Fibroblast of mammary gland (primary cell): Measurements from ENCODE around the gene AGPAT3.
A peak's percentile ranks its signal among the peaks of the same experiment; 100 is the strongest.

Experiments
- DNase-seq: peaks from one replicate; pipeline ENCODE4 v3.0.0-alpha.2; 2010; ENCODE audit warnings: low read depth
- H3K4me3 ChIP-seq: 2 replicates; pipeline ENCODE4 v1.5.1; 2011; ENCODE audit warnings: low read depth, mild to moderate bottlenecking, low read length, moderate library complexity; ENCODE audit not compliant: control insufficient read depth
- CTCF ChIP-seq: conservative IDR thresholded peaks from 2 replicates; pipeline ENCODE4 v1.5.1; 2011; ENCODE audit warnings: low read depth, low read length, inconsistent platforms; ENCODE audit not compliant: control insufficient read depth, insufficient read depth

Gene AGPAT3

GRCh38 chr21:44005071-44005470 lies 140.0 kb downstream of the AGPAT3 start:
- no peak for DNase-seq
- no peak overlapping the region for H3K4me3 ChIP-seq
- no peak for TF ChIP-seq CTCF

- no peak for DNase-seq
- H3K4me3 ChIP-seq, result no peak overlapping the region
- TF ChIP-seq CTCF, result no peak
Observed at GRCh38 chr21:44005593-44005992, 140.6 kb downstream of the AGPAT3 start.

GRCh38 chr21:44006017-44006619 lies 141.1 kb downstream of the AGPAT3 start:
- DNase-seq, result peak; percentile 93
- TF ChIP-seq CTCF, result no peak
- no peak overlapping the region for H3K4me3 ChIP-seq

GRCh38 chr21:44006656-44007055 lies 141.6 kb downstream of the AGPAT3 start:
- H3K4me3 ChIP-seq, result no peak overlapping the region
- TF ChIP-seq CTCF, result no peak
- DNase-seq, result peak; percentile 75

GRCh38 chr21:44010429-44010828 lies 145.4 kb downstream of the AGPAT3 start:
- H3K4me3 ChIP-seq, result no peak overlapping the region
- no peak for DNase-seq
- no peak for TF ChIP-seq CTCF

GRCh38 chr21:44011123-44011522 lies 146.1 kb downstream of the AGPAT3 start:
- no peak for TF ChIP-seq CTCF
- no peak for DNase-seq
- peak overlapping the region; percentile 66 for H3K4me3 ChIP-seq
